ENCODE results near the gene CNIH4.

CNIH4 gene

DNA sequence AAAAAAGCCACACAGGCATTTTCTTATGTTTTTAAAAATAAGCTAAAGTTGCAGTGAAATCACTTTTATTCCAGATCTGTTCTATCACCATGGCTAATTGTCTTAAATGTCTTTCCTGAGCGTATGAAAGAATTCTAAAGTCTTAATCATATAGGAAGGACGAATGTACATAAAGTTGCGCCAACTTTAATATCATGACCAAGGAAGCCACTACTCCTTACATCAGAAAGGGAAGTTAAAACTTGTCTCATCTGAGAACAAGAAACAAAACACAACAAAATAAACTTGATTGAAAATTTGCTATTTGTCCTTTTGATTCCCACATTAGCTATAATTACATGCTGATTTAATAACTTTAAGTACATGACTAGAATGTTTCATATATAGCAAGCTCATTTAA is 26.5 kb downstream of the CNIH4 start:
- H3K27me3 ChIP-seq (ENCODE audit: control insufficient read depth, insufficient read depth, low read length): no peaks in the 10 kb centered on the region
- H3K9me3 ChIP-seq (ENCODE audit: control insufficient read depth, low read depth, low read length): no peaks in the 10 kb centered on the region
- no peaks in the 10 kb centered on the region for H3K4me1 ChIP-seq (ENCODE audit: control insufficient read depth, low read depth, low read length)
- no peak overlapping the region for H3K4me3 ChIP-seq (ENCODE audit: low read length)
- H3K27ac ChIP-seq (ENCODE audit: low read length): no peak overlapping the region
- H3K36me3 ChIP-seq (ENCODE audit: control insufficient read depth, low read depth, low read length): peaks cover 33% of the 10 kb centered on the region
- no peak overlapping the region for H3K9ac ChIP-seq (ENCODE audit: low read length)

DNA sequence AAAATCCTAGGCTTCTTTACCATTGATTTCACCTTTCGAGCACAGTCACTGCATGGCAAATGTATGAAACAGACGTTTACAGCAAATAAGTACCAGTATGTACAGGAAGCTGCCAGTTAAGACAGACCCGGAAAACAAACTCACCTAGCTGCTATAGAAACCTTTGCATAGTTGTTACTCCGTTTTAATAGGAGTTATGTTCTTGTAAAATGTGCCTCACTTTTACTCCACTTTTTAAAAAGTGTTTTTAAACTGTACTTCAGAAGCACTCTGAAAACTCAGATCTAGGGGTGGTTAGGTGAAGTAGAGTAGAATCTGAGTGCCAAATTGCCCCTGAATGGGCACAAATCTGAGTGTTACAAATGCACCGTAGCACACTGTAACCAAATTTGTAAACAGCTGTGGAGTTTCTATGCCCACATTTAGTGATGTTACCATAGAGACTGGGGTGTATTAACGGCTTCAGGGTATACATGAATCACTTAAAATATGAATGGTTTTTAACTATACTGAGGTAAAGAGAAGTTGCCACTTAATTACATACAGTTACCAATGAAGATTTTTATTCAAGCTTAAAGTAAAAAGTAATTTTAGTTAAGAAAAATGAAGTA is 30.7 kb downstream of the CNIH4 start:
- H3K4me3 ChIP-seq (ENCODE audit: low read length): no peak overlapping the region
- H3K36me3 ChIP-seq (ENCODE audit: control insufficient read depth, low read depth, low read length): peaks cover 58% of the 10 kb centered on the region
- H3K27me3 ChIP-seq (ENCODE audit: control insufficient read depth, insufficient read depth, low read length): no peaks in the 10 kb centered on the region
- H3K9ac ChIP-seq (ENCODE audit: low read length): no peak overlapping the region
- no peak overlapping the region for H3K27ac ChIP-seq (ENCODE audit: low read length)
- H3K9me3 ChIP-seq (ENCODE audit: control insufficient read depth, low read depth, low read length): no peaks in the 10 kb centered on the region
- H3K4me1 ChIP-seq (ENCODE audit: control insufficient read depth, low read depth, low read length): no peaks in the 10 kb centered on the region

DNA sequence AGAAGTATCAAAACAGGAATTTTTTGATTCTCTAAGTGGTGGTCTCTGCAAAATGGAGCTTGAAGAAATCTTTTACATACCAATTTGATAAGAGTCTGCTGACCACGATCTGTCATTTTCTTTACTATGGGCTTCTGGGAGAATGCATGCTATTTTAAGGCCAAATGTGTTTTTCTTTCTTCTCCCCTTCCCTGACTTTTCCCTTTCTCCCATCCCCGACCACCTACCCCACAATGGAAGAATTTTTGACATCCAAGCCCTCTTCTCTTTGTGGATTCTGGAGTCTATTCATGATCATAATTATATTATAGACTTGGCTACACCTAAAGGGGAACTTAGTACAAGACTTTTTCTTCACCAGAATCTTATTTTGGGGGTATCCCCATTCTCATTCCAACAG is 31.3 kb downstream of the CNIH4 start:
- H3K9me3 ChIP-seq (ENCODE audit: control insufficient read depth, low read depth, low read length): no peaks in the 10 kb centered on the region
- H3K9ac ChIP-seq (ENCODE audit: low read length): no peak overlapping the region
- no peaks in the 10 kb centered on the region for H3K4me1 ChIP-seq (ENCODE audit: control insufficient read depth, low read depth, low read length)
- no peak overlapping the region for H3K27ac ChIP-seq (ENCODE audit: low read length)
- no peaks in the 10 kb centered on the region for H3K27me3 ChIP-seq (ENCODE audit: control insufficient read depth, insufficient read depth, low read length)
- peaks cover 63% of the 10 kb centered on the region for H3K36me3 ChIP-seq (ENCODE audit: control insufficient read depth, low read depth, low read length)
- H3K4me3 ChIP-seq (ENCODE audit: low read length): no peak overlapping the region

DNA sequence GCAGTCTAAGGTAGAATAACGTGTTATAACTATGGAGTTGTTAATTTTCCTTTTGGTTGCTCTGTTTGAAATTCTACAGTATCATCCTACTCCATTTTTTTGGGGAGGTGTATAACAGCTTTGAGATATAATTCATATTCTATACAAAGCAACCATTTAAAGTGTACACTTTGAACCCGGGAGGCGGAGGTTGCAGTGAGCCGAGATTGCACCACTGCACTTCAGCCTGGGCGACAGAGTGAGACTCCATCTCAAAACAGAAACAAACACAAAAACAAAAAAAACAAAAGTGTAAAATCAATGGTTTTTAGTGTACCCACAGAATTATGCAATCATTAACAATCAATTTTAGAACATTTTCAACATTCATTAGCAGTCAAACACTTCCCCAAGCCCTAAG is 33.8 kb downstream of the CNIH4 start:
- Histone ChIP-seq H3K27me3 (ENCODE audit: control insufficient read depth, insufficient read depth, low read length) (no peaks in the 10 kb centered on the region), H3K9ac (ENCODE audit: low read length) (no peak overlapping the region), H3K4me1 (ENCODE audit: control insufficient read depth, low read depth, low read length) (no peaks in the 10 kb centered on the region), H3K27ac (ENCODE audit: low read length) (no peak overlapping the region), H3K9me3 (ENCODE audit: control insufficient read depth, low read depth, low read length) (no peaks in the 10 kb centered on the region), H3K4me3 (ENCODE audit: low read length) (no peak overlapping the region), H3K36me3 (ENCODE audit: control insufficient read depth, low read depth, low read length) (peaks cover 86% of the 10 kb centered on the region)

DNA sequence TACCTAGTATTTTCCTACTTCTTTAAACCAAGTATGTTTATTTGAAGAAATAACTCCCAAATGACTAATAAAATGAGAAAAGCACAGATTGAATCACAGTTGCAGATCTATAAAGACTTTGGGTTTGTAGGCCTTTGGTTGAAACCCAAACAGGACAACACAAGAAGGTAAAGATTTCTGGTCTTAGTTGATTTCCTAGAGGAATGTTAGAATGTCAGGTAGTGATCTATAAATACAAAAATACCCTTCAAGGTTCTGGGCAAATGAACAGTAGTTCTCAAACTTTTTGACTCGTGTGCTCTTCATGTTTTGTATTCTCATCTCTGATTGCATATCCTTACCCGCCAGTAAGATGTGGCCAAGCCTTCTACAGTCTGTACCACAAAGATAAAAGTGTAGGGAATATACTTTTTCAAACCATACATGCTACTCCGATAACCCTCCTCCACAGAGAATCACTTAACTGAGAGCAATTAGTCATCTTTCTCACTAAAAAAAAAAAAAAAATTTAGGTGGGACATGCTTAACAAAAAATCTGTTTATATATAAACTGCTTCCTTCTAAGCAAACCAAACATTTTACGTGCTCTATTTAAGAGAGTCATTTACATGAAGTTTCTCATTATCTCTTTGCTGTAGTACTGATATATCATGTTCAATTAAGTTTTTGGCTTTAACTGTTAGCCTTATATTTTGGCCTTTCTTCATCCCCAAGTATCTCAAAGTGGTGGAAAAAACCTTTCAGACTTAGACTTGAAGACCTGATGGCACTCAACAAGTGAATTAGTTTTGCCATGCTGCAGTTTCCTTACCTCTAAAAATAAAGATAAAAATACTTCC is 36.0 kb downstream of the CNIH4 start:
- Histone ChIP-seq H3K4me1 (ENCODE audit: control insufficient read depth, low read depth, low read length) (no peaks in the 10 kb centered on the region), H3K9ac (ENCODE audit: low read length) (no peak overlapping the region), H3K36me3 (ENCODE audit: control insufficient read depth, low read depth, low read length) (peaks cover 90% of the 10 kb centered on the region), H3K4me3 (ENCODE audit: low read length) (no peak overlapping the region), H3K27me3 (ENCODE audit: control insufficient read depth, insufficient read depth, low read length) (no peaks in the 10 kb centered on the region), H3K9me3 (ENCODE audit: control insufficient read depth, low read depth, low read length) (no peaks in the 10 kb centered on the region), H3K27ac (ENCODE audit: low read length) (no peak overlapping the region)

DNA sequence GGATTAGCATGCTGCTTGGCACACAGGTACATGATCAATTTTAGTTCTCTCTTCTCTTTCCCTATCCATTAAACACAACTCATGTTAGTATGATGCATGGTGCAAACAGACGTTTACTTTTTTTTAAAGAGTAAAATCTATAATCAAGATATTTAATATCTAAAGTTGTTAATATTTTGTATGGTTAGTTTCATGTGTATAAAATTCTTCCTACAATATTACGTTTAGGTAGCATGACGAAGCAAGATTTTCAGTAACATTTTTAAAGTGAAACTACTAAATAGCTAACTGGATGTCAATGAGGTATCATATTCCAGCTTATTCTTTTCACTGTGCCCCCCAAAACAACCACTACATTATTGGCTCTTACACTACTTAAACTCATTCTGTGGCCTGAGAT is 36.6 kb downstream of the CNIH4 start:
- Histone ChIP-seq H3K9me3 (ENCODE audit: control insufficient read depth, low read depth, low read length) (no peaks in the 10 kb centered on the region), H3K27ac (ENCODE audit: low read length) (no peak overlapping the region), H3K36me3 (ENCODE audit: control insufficient read depth, low read depth, low read length) (peaks cover 90% of the 10 kb centered on the region)

DNA sequence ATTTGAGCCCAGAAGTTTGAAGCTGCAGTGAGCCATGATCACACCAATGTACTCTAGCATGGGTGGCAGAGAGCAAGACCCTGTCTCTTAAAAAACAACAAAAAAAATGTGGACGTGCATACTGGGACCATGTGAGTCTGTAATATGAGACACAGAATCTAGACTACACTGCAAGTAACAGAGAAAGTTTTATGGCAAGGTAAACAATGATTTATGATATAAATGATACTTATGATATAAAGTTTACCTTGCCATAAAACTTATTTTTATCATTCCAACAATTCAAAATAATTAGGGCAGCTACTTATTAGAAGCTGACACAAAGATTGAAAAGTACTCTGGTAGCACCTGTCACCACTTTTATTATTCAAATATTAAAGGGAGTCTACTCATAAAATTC is 43.2 kb downstream of the CNIH4 start:
- H3K27ac ChIP-seq (ENCODE audit: low read length): no peak overlapping the region
- no peaks in the 10 kb centered on the region for H3K9me3 ChIP-seq (ENCODE audit: control insufficient read depth, low read depth, low read length)
- no peak overlapping the region for H3K4me3 ChIP-seq (ENCODE audit: low read length)
- H3K9ac ChIP-seq (ENCODE audit: low read length): no peak overlapping the region
- no peaks in the 10 kb centered on the region for H3K27me3 ChIP-seq (ENCODE audit: control insufficient read depth, insufficient read depth, low read length)
- H3K36me3 ChIP-seq (ENCODE audit: control insufficient read depth, low read depth, low read length): peaks cover 90% of the 10 kb centered on the region
- no peaks in the 10 kb centered on the region for H3K4me1 ChIP-seq (ENCODE audit: control insufficient read depth, low read depth, low read length)

More for the DNA sequence above, 36.6 kb downstream of the CNIH4 start:
- H3K27me3 ChIP-seq (ENCODE audit: control insufficient read depth, insufficient read depth, low read length): no peaks in the 10 kb centered on the region
- no peak overlapping the region for H3K4me3 ChIP-seq (ENCODE audit: low read length)
- H3K9ac ChIP-seq (ENCODE audit: low read length): no peak overlapping the region
- no peaks in the 10 kb centered on the region for H3K4me1 ChIP-seq (ENCODE audit: control insufficient read depth, low read depth, low read length)

DNA sequence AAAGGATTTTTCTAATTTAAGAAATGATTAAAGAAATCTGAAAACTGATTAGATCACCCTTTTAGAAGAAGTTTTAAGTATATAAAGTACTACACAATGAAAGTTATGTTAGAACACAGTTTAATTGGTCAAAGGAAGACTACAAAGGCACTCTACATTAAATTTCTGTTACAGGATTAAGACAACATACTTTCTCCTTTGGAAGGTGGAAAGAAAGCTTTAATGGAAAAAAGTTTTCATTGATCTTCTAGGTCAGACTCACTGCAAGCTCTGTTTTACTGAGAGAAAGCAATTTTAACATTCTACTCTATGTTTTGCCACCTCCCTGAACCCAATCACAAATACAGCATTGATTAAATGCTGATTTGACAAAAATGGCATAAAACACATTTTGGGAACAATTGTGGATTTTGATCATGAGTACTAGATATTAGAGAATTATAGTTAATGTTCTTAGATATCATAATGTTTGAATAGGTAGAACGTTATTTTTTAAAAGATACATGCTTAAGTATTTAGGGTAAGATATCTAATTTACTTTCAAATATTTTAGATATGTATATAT is 45.9 kb downstream of the CNIH4 start:
- no peak overlapping the region for H3K9ac ChIP-seq (ENCODE audit: low read length)
- no peaks in the 10 kb centered on the region for H3K4me1 ChIP-seq (ENCODE audit: control insufficient read depth, low read depth, low read length)
- no peaks in the 10 kb centered on the region for H3K9me3 ChIP-seq (ENCODE audit: control insufficient read depth, low read depth, low read length)
- peaks cover 83% of the 10 kb centered on the region for H3K36me3 ChIP-seq (ENCODE audit: control insufficient read depth, low read depth, low read length)
- H3K27ac ChIP-seq (ENCODE audit: low read length): no peak overlapping the region
- no peaks in the 10 kb centered on the region for H3K27me3 ChIP-seq (ENCODE audit: control insufficient read depth, insufficient read depth, low read length)
- no peak overlapping the region for H3K4me3 ChIP-seq (ENCODE audit: low read length)

DNA sequence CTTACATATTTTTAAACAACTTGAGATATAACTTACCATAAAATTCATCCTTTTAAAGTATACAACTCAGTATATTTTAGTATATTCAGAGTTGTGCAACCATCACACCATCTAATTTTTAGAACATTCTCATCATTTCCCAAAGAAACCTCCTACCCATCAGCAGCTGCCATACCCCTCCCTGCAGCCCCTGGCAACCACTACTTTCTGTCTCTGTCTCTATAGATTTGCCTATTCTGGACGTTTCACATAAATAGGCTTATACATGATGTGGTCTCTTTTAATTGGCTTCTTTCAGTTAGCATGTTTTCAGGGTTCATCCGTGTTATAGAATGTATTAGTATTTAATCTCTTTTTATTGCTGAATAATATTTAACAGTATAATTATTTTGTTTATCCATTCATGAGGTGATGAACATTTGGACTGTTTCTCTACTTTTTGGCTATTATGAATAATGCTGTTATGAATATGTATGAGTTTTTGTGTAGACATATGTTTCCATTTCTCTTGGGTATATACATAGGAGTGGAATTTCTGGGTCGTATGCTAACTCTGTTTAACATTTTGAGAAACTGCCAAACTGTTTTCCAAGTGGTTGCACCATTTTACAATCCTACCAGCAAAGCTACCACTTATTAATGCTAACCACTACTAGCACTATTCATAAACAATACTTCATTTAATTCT is 48.4 kb downstream of the CNIH4 start:
- Histone ChIP-seq H3K36me3 (ENCODE audit: control insufficient read depth, low read depth, low read length) (peaks cover 76% of the 10 kb centered on the region), H3K4me1 (ENCODE audit: control insufficient read depth, low read depth, low read length) (no peaks in the 10 kb centered on the region), H3K27ac (ENCODE audit: low read length) (no peak overlapping the region), H3K27me3 (ENCODE audit: control insufficient read depth, insufficient read depth, low read length) (no peaks in the 10 kb centered on the region), H3K9me3 (ENCODE audit: control insufficient read depth, low read depth, low read length) (no peaks in the 10 kb centered on the region), H3K4me3 (ENCODE audit: low read length) (no peak overlapping the region), H3K9ac (ENCODE audit: low read length) (no peak overlapping the region)

DNA sequence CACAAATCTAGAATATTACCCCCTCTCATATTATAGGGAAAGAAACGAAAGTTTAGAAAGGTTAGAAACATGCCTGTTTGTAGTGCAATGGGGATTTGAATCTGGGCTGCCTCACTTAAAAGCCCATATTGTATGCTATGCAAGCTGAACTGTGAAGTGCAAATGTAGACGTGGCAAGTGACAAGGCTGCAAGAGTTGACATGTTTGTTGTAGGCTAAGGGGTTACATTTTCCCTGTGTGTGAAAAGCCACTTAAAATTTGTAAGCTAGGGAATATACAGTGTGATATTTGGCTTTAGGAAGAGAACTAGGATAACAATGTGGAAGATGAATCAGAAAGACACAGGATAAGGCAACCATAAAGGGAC is 48.9 kb downstream of the CNIH4 start:
- Histone ChIP-seq H3K27ac (ENCODE audit: low read length) (no peak overlapping the region), H3K27me3 (ENCODE audit: control insufficient read depth, insufficient read depth, low read length) (no peaks in the 10 kb centered on the region), H3K9me3 (ENCODE audit: control insufficient read depth, low read depth, low read length) (no peaks in the 10 kb centered on the region), H3K36me3 (ENCODE audit: control insufficient read depth, low read depth, low read length) (peaks cover 76% of the 10 kb centered on the region), H3K4me1 (ENCODE audit: control insufficient read depth, low read depth, low read length) (no peaks in the 10 kb centered on the region), H3K4me3 (ENCODE audit: low read length) (no peak overlapping the region), H3K9ac (ENCODE audit: low read length) (no peak overlapping the region)

DNA sequence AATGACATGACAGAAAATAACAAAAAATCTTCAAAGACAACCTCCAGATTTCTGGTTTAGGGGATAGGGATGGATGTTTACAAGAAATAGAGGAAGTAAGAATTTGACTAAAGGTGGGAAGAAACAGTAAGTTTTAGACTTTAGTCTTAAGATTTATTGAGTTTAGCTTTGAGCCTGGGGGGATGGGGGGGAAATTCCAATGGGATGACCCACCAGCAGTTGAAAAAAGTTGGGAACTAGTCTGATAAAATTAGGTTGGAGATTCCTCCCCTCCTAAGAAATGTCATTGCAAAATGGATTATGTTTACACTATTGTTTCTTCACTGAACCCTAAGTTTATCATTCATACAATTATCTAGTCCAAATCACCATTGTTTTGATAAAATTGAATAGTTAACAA is 49.5 kb downstream of the CNIH4 start:
- no peaks in the 10 kb centered on the region for H3K9me3 ChIP-seq (ENCODE audit: control insufficient read depth, low read depth, low read length)
- no peak overlapping the region for H3K4me3 ChIP-seq (ENCODE audit: low read length)
- H3K9ac ChIP-seq (ENCODE audit: low read length): no peak overlapping the region
- peaks cover 76% of the 10 kb centered on the region for H3K36me3 ChIP-seq (ENCODE audit: control insufficient read depth, low read depth, low read length)
- no peaks in the 10 kb centered on the region for H3K4me1 ChIP-seq (ENCODE audit: control insufficient read depth, low read depth, low read length)
- H3K27me3 ChIP-seq (ENCODE audit: control insufficient read depth, insufficient read depth, low read length): no peaks in the 10 kb centered on the region
- no peak overlapping the region for H3K27ac ChIP-seq (ENCODE audit: low read length)

Measured in iPS-18a (cell line).